OCI-LY7 (cell line): ENCODE measurements around the gene SCCPDH.

Source experiments
- CTCF ChIP-seq: fragments of 200-600 bp; sonication (generic); conservative IDR thresholded peaks from 2 replicates; pipeline ENCODE4 v1.5.1; 2014; ENCODE audit warnings: mild to moderate bottlenecking, antibody characterized with exemption, low read length, moderate library complexity, mixed read lengths
- EZH2phosphoT487 ChIP-seq: fragments of 200-600 bp; sonication (generic); IDR thresholded peaks from 2 replicates; pipeline ENCODE4 v1.6.1; 2018; ENCODE audit warnings: low read depth, borderline replicate concordance, mild to moderate bottlenecking, mixed run types, antibody characterized with exemption, low read length, moderate library complexity, mixed read lengths

GRCh38 chr1:246768403-246769020 is 44.3 kb downstream of the SCCPDH start:
- no peak for TF ChIP-seq CTCF
- TF ChIP-seq EZH2phosphoT487, result no peak
